Fibroblast of skin of right quadriceps (primary cell): ENCODE measurements around the gene C11orf98.
A peak's percentile ranks its signal among the peaks of the same experiment; 100 is the strongest.
"Not testable (repeated sequence)": the region's sequence is repeated elsewhere in the genome, so short reads cannot be mapped to it uniquely, and the experiment has no call there.

Experiments
- DNase-seq: peaks from one replicate; pipeline ENCODE4 v3.0.0-alpha.2; 2013

The C11orf98 gene

DNA sequence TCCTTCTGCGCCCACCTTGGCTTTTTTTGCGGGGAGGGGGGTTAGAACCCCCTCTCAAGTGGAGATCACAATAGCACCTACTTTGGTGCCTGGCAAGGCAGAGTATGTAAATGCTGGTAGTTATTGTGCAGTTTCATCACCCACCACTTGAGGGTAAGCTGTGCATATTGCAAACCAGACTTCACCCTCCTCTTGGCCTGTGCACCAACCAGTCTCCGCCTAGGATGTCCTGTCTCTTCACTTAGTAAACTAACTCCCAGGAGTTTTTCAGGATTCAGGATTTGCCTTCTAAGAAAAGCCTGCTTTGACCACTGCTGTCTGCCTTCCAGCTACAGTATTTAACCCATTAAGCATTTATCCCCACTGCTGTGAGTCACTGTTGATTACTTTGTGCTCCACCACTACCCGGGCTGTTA lies 15.8 kb upstream of the C11orf98 start:
- peak; percentile 82 for DNase-seq

DNA sequence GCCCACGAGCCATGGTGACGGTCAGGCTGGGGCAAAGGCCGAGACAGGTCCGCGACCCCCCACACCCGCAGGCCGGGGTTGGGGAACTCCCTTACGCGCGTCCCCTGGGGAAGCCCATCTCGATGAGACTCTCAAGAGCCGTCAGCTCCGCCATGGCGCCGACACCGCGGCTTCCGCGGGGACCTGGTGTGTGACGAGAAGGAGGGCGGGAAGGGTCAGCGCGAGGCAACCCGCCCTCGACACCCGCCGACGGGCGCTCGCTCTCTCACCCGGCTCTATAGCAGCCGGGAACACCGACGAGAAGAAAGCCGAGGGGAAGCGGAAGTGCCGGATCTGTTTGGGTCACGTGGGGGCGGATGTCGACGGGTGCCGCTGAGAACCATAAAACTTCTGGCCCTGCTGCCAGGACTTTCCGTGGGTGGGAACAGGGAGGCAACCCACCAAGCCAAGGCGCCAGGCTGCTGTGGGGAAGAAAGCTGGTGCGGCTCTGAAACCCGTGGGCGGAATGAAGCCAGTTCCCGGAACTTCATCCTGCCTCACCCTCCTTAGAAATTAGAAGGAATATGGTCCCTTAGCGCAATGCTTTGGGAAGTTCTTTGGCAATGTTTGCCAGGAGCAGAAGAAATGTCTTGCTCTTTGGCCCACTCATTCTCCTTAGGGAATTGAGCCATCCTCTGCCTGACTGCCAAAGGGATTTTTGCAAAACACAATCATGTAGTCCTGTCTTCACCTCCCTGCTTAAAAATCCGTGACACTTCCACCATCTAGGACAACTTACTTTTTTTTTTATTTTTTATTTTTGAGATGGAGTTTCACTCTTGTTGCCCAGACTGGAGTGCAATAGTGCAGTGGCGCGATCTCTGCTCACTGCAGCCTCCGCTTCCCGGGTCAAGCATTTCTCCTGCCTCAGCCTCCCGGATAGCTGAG lies 14.0 kb upstream of the C11orf98 start, which contains the start of gene UBXN1:
Gene UBXN1, minus strand, starts transcription at position 304 of the 927 bp plus-strand sequence. Its CDS starts 150 bp downstream, at position 154.
- DNase-seq: peak; percentile 89

GRCh38 chr11:62678433-62678769 lies 13.4 kb upstream of the C11orf98 start:
- DNase-seq: no peak

DNA sequence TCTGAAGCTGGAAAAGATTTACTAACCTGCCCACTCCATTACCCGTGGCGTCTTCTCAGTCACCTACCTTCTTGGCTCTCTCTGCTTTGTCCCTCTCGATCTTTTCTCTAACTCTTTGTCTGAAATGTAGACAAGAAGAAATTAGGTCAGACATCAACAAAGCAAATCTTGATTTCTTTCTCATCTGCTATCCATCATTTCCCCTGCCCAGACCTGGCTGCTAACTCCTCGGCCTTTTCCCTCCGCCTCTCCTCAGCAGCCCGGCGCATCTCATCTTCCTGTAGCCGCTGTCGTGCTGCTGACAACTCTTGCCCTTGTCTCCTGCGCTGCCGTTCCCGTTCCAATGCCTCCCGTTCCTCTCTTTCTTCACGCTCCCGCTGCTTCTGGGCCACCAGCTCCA lies 12.7 kb upstream of the C11orf98 start:
- DNase-seq: no peak

GRCh38 chr11:62677156-62677555 lies 12.1 kb upstream of the C11orf98 start:
- DNase-seq: no peak

DNA sequence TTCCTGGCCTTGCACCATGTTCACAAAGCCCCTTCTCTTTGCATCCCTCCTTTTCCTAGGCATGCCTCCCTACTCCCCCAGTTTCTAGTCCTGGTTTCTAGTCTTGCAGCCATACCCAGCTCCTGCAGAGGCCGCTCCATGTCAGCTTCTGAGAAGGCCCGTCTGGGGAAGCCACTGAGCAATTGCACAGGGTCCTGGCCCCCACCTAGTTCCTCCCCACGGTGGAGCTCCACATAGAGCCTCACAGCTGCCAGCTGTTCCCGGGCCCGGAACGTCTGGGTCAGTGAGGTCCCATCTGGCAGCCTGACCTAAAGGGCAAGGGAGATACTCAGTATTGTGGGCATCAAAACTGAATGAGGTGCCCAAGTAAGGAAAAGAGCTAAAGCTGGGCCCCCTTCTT lies 11.7 kb upstream of the C11orf98 start:
- DNase-seq: no peak

GRCh38 chr11:62675415-62675814 lies 10.4 kb upstream of the C11orf98 start:
- DNase-seq: not testable (repeated sequence)

DNA sequence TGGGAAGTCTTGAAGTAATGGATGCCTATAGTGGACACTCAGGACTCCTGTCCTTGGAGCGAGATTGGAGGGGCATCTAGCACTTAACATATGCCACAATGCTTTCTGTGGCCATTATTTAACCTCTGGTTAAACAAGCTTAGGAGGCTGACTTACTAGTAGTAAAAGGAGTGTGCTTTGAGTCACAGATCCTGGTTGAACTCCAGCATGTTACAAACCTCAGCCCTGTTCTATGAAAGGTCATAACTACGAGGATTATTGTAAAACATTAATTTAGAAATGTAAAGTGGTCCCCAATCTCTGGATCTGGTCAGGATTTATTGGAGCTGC lies 8.2 kb upstream of the C11orf98 start:
- no peak for DNase-seq

- DNase-seq: peak; percentile 87
Measured at GRCh38 chr11:62671608-62672389, 6.8 kb upstream of the C11orf98 start, which contains the start of the genes LBHD1 and UQCC3. LBHD1 (minus strand) TSS chr11:62672267; CDS start chr11:62670031, 2,236 bp downstream. UQCC3 (plus strand) TSS chr11:62671673; CDS start chr11:62671746, 73 bp downstream.

- no peak for DNase-seq
Measured at GRCh38 chr11:62671236-62671607, 6.2 kb upstream of the C11orf98 start.

DNA sequence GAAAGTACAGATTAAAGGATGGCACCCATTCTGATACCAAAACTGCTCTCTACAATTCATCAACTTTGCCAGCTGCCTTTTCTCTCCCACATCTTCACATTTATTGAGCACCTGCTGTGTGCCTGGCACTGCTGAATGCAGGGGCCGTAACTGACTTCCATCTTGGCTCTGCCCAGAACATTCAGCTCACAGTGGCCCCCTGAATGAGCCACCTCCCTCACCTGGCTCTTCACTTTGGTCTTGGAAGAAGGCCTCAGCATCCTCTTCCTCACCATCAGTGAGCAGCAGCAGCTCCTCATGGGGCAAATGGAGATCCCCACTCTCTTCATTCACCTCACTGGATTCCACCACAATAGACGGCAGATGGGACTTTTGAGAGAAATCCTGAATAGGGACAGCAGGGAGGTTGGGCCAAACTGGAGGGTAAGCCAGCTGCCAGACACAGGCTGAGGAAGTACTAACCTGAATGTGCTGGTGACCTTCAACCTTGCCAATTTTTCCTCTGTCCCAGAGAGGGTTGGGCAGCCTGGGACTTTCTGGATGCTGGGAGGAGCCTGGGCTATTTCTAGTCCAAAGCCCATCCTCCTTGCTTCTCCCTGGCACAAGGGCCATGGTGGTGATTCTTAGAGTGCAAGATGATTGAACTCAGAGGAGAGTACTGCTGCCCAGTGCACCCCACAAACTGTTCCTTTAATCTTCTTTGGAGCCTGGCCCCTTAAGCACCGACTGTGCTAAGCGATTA lies 4.6 kb upstream of the C11orf98 start:
- DNase-seq: no peak

DNA sequence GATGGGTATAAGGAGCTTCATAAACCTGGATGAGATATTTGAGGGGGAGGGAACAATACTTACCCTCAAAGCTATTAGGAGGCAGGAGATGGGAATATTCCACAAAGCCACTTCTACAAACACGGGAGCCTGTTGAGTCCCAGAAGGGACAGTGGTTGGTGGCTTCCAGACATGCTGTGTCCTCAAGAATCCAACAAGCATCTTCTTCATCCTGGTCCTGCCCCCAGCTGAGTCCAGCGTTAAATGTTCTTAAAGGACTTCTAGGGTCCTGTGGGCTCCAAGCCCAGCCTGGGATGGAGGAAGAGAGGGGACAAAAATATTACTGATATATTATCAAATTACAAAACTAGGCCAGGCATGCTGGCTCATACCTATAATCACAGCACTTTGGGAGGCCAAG lies 2.5 kb upstream of the C11orf98 start:
- DNase-seq: no peak

GRCh38 chr11:62666259-62666926 lies 1.4 kb upstream of the C11orf98 start:
- DNase-seq: no peak

GRCh38 chr11:62665599-62666258 lies 719 bp upstream of the C11orf98 start:
- peak; percentile 44 for DNase-seq

- DNase-seq: no peak
Measured at GRCh38 chr11:62664405-62665074, 470 bp downstream of the C11orf98 start.

DNA sequence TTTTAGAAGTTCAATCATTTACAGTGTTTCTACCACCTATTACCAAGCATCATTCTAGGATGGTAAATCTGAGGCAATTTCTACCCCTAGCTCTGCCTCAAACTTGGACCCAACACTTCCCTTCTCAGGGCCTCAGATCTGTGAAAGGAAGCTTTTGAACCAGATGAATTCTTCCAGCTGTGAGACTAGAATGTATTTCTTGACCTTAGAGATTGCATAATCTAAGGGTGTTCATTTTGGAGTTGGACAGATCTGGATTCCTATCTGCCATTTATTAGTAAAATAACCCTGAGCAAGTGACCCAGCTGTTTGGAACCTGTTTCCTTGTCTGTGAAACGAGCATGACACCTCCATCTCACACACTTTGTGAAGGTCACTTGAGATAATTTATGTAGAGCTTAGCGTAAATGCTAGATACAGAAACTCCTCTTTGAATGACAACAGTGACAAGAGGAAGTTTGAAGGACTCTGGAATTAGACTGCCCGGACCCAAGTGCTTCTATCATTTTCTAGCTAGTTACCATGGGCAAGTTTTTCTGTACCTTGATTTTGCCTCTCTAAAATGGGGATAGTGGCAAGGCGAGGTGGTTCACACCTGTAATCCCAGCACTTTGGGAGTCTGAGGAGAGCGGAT lies 8.1 kb downstream of the C11orf98 start:
- DNase-seq: no peak

- DNase-seq: no peak
Measured at GRCh38 chr11:62654297-62654696, 10.7 kb downstream of the C11orf98 start.

- no peak for DNase-seq
Measured at GRCh38 chr11:62652161-62653006, 12.6 kb downstream of the C11orf98 start.

DNA sequence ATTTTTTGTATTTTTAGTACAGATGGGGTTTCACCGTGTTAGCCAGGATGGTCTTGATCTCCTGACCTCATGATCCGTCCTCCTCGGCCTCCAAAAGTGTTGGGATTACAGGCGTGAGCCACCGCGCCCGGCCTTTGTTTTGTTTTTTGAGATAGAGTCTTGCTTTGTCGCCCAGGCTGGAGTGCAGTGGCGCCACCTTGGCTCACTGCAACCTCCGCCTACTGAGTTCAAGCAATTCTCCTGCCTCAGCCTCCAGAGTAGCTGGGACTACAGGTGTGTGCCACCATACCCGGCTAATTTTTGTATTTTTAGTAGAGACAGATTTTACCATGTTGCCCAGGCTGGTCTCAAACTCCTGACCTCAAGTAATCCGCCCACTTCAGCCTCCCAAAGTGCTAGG lies 14.7 kb downstream of the C11orf98 start:
- DNase-seq: not testable (repeated sequence)

- DNase-seq: no peak
Measured at GRCh38 chr11:62649486-62649885, 15.5 kb downstream of the C11orf98 start.
